AG04449 (cell line): ENCODE data around the gene SLCO1B3.

Experiments used
- CTCF ChIA-PET: fragments of 350-600 bp; formaldehyde crosslinking; extraction: SDS; loops from one replicate; lab custom pipeline; 2021; ENCODE audit warnings: antibody characterized with exemption; lab: Yijun Ruan, JAX
- POLR2A ChIA-PET: fragments of 400-600, 350-600 bp; formaldehyde crosslinking; extraction: SDS; loops from one replicate; lab custom pipeline; 2020; ENCODE audit warnings: antibody characterized with exemption, inconsistent platforms; lab: Yijun Ruan, JAX
- DNase-seq: peaks from one replicate; pipeline ENCODE4 v3.0.0-alpha.2; 2010; ENCODE audit warnings: low read depth, low spot score
- H3K4me3 ChIP-seq: 2 replicates; pipeline ENCODE4 v1.5.1; 2011; ENCODE audit warnings: low read depth, mild to moderate bottlenecking, control low read depth, low read length
- TF ChIP-seq, protein P1 (sequence below): IDR thresholded peaks from one replicate; pipeline ENCODE4 v1.5.1; 2011; ENCODE audit warnings: mild to moderate bottlenecking, moderate library complexity, low read length, control low read depth, inconsistent platforms; ENCODE audit not compliant: insufficient read depth; ENCODE audit errors: missing control alignments

The SLCO1B3 gene

DNA sequence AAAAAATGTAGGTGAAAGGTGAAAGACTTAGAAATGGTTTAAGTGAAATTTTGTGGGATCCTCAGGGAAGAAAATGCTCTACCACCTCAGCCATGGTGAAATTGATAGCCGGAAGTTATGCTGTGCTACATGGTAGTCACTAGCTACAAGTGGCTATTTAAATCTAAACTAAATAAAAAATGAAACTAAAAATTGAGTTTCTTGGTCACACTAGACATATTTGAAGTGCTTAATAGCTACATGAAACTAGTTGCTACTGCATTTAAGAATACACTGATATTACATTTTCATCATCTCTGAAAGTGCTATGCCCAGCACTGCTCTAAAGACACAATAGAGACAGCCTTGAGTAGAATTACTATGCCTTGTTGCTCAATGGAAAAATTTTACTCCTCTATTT, 10.3 kb upstream of the SLCO1B3 start:
- ChIA-PET POLR2A (no interaction called here), CTCF (no interaction called here)
- no peak overlapping the region for H3K4me3 ChIP-seq
- TF ChIP-seq, protein P1, sequence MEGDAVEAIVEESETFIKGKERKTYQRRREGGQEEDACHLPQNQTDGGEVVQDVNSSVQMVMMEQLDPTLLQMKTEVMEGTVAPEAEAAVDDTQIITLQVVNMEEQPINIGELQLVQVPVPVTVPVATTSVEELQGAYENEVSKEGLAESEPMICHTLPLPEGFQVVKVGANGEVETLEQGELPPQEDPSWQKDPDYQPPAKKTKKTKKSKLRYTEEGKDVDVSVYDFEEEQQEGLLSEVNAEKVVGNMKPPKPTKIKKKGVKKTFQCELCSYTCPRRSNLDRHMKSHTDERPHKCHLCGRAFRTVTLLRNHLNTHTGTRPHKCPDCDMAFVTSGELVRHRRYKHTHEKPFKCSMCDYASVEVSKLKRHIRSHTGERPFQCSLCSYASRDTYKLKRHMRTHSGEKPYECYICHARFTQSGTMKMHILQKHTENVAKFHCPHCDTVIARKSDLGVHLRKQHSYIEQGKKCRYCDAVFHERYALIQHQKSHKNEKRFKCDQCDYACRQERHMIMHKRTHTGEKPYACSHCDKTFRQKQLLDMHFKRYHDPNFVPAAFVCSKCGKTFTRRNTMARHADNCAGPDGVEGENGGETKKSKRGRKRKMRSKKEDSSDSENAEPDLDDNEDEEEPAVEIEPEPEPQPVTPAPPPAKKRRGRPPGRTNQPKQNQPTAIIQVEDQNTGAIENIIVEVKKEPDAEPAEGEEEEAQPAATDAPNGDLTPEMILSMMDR = no peak
- DNase-seq = no peak

DNA sequence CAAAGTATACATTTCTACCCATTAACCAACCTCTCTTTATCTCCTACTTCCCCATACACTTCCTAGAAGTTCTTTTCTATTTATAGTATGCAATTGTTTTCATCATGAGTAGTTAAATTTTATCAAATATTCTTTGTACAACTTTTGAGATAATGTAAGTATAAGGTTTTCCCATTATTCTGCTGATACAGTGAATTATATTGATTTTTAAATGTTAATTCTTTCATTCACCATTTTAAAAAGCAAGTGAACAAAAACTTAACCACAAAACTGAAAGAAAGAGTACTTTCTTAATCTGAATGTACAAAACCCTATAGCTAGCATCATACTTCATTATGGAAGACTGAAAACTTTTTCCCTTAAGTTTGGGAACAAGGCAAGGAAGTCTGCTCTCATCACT, 9.5 kb upstream of the SLCO1B3 start:
- TF ChIP-seq, protein P1 = no peak
- no peak for DNase-seq
- POLR2A ChIA-PET = no interaction called here
- CTCF ChIA-PET = no interaction called here
- H3K4me3 ChIP-seq = no peak overlapping the region

DNA sequence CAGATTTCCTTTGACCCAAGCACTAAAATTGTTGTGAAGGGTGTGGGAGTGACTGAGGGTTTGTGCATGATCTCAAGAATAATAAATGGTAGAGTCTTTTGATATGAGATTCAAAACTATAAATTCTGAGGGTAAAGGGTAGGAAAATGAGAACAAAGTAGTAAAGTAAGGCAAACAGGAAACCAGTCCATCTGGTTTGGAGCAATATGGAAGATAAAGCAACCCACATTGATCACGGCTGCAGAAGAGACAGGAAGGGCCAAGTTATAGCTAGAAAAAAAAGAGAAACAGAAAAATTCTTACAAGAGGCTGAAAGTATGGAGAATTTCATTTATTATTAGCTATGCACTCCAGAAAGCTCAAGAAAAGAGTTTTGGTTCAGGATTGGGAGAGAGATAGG, 4.6 kb upstream of the SLCO1B3 start:
- POLR2A ChIA-PET = no interaction called here
- H3K4me3 ChIP-seq = no peak overlapping the region
- TF ChIP-seq, protein P1 = no peak
- CTCF ChIA-PET = no interaction called here
- DNase-seq = no peak

DNA sequence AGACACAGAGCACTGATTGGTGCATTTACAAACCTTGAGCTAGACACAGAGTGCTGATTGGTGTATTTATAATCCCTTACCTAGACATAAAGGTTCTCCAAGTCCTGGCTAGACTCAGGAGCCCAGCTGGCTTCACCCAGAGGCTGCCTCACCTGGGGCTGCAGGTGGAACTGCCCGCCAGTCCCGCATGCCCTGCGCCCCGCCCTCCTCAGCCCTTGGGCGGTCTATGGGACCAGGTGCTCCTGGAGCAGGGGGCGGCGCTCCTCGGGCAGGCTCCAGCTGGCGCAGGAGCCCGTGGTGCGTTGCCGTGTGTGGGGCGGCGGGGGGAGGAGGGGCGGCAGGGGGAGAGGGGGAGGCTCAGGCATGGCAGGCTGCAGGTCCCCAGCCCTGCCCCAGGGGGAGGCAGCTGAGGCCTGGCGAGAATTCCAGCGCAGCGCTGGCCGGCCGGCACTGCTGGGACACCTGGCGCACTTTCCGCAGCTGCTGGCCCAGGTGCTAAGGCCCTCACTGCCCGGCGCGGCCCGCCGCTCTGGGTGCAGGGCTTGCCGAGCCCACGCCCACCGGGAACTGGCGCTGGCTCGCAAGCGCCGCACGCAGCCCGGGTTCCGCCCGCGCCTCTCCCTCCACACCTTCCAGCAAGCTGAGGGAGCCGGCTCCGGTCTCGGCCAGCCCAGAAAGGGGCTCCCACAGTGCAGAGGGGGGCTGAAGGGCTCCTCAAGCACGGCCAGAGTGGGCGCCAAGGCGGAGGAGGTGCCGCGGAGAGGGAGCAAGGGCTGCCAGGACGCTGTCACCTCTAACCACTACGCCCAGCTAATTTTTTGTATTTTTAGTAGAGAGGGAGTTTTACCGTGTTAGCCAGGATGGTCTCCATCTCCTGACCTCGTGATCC, 3.1 kb upstream of the SLCO1B3 start:
- ChIA-PET CTCF (no interaction called here), POLR2A (no interaction called here)
- no peak overlapping the region for H3K4me3 ChIP-seq
- DNase-seq = no peak
- TF ChIP-seq, protein P1 = no peak

DNA sequence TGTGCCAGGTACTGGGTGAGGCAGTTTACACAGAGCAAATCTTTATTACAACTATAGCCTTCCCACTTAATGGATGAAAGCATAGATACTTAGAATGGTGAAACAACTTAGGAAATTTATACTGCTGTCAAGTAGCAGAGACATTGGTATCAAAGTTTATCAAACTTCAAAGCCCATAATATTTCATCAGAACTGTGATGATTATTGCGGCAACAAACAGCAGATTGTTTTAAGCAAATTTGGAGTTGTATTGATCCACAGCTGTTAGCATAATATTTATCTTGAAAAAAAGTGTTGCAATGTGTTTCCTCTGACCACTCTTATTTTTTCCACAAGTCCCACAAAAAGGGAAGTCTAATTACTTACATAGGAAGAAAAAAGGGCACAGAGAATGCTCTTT, 2.0 kb upstream of the SLCO1B3 start:
- TF ChIP-seq, protein P1 = no peak
- no peak overlapping the region for H3K4me3 ChIP-seq
- ChIA-PET POLR2A (no interaction called here), CTCF (no interaction called here)
- no peak for DNase-seq

DNA sequence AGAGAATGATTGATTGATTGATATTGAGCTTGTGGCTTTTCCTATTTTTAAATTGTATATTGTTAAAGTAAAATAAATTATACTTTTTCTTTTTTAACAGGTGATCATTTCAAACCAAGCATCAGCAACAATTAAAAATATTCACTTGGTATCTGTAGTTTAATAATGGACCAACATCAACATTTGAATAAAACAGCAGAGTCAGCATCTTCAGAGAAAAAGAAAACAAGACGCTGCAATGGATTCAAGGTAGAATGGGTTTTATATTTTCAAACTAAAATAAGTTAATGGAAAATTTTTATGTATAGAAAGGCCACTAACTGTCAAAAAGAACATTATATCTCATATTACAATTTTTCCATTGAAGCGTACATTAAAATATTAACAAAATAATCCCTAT, 5.1 kb downstream of the SLCO1B3 start:
- ChIA-PET CTCF (no interaction called here), POLR2A (no interaction called here)
- TF ChIP-seq, protein P1 = no peak
- no peak overlapping the region for H3K4me3 ChIP-seq
- DNase-seq = no peak
